ENCODE results near the gene DNAJC1.

The DNAJC1 gene

GRCh38 chr10:21870849-21871248, 132.7 kb downstream of the DNAJC1 start:
- no peak for TF ChIP-seq TEAD4 (IDR thresholded peaks at IDR 0.05)
- TF ChIP-seq RAD21 (IDR thresholded peaks at IDR 0.05; ENCODE audit: low read depth): no peak
- no peak for TF ChIP-seq CEBPB (IDR thresholded peaks at IDR 0.05)
- no peak for TF ChIP-seq MAX (IDR thresholded peaks at IDR 0.05)
- TF ChIP-seq FOXM1 (IDR thresholded peaks at IDR 0.05; ENCODE audit: borderline replicate concordance, low read depth): no peak
- no peak for TF ChIP-seq YY1 (IDR thresholded peaks at IDR 0.05; ENCODE audit: low read depth)
- no peak for TF ChIP-seq ZBTB7A (IDR thresholded peaks at IDR 0.05; ENCODE audit: low read depth)
- no peak for TF ChIP-seq TCF12 (IDR thresholded peaks at IDR 0.05; ENCODE audit: low read depth)
- no peak for TF ChIP-seq NFIC (IDR thresholded peaks at IDR 0.05)
- TF ChIP-seq EP300 (IDR thresholded peaks at IDR 0.05; ENCODE audit: borderline replicate concordance): no peak
- no peak for TF ChIP-seq TAF1 (IDR thresholded peaks at IDR 0.05; ENCODE audit: low read depth)

GRCh38 chr10:21860718-21861117, 142.8 kb downstream of the DNAJC1 start:
- TF ChIP-seq EGR1 (IDR thresholded peaks at IDR 0.05) (no peak), ZBTB7A (IDR thresholded peaks at IDR 0.05; ENCODE audit: low read depth) (no peak), TEAD4 (IDR thresholded peaks at IDR 0.05) (no peak), FOXM1 (IDR thresholded peaks at IDR 0.05; ENCODE audit: borderline replicate concordance, low read depth) (no peak), REST (IDR thresholded peaks at IDR 0.05; ENCODE audit: low read depth) (no peak), YY1 (IDR thresholded peaks at IDR 0.05; ENCODE audit: low read depth) (no peak), RAD21 (IDR thresholded peaks at IDR 0.05; ENCODE audit: low read depth) (no peak), TAF1 (IDR thresholded peaks at IDR 0.05; ENCODE audit: low read depth) (no peak), MAX (IDR thresholded peaks at IDR 0.05) (no peak), TCF12 (IDR thresholded peaks at IDR 0.05; ENCODE audit: low read depth) (no peak), CEBPB (IDR thresholded peaks at IDR 0.05) (no peak), EP300 (IDR thresholded peaks at IDR 0.05; ENCODE audit: borderline replicate concordance) (no peak), CREB1 (IDR thresholded peaks at IDR 0.05; ENCODE audit: low read depth) (no peak), USF1 (IDR thresholded peaks at IDR 0.05) (no peak), NFIC (IDR thresholded peaks at IDR 0.05) (no peak)

GRCh38 chr10:21858455-21858854, 145.1 kb downstream of the DNAJC1 start:
- TF ChIP-seq NFIC (IDR thresholded peaks at IDR 0.05): no peak
- TF ChIP-seq REST (IDR thresholded peaks at IDR 0.05; ENCODE audit: low read depth): no peak
- TF ChIP-seq CEBPB (IDR thresholded peaks at IDR 0.05): no peak
- no peak for TF ChIP-seq TCF12 (IDR thresholded peaks at IDR 0.05; ENCODE audit: low read depth)
- TF ChIP-seq USF1 (IDR thresholded peaks at IDR 0.05): no peak
- no peak for TF ChIP-seq ZBTB7A (IDR thresholded peaks at IDR 0.05; ENCODE audit: low read depth)
- TF ChIP-seq YY1 (IDR thresholded peaks at IDR 0.05; ENCODE audit: low read depth): no peak
- no peak for TF ChIP-seq TAF1 (IDR thresholded peaks at IDR 0.05; ENCODE audit: low read depth)
- TF ChIP-seq RAD21 (IDR thresholded peaks at IDR 0.05; ENCODE audit: low read depth): no peak

- TF ChIP-seq RAD21 (IDR thresholded peaks at IDR 0.05; ENCODE audit: low read depth) (no peak), TCF12 (IDR thresholded peaks at IDR 0.05; ENCODE audit: low read depth) (no peak), YY1 (IDR thresholded peaks at IDR 0.05; ENCODE audit: low read depth) (no peak), TEAD4 (IDR thresholded peaks at IDR 0.05) (no peak), EGR1 (IDR thresholded peaks at IDR 0.05) (no peak), EP300 (IDR thresholded peaks at IDR 0.05; ENCODE audit: borderline replicate concordance) (no peak), TAF1 (IDR thresholded peaks at IDR 0.05; ENCODE audit: low read depth) (no peak), MAX (IDR thresholded peaks at IDR 0.05) (no peak), NFIC (IDR thresholded peaks at IDR 0.05) (no peak), FOXM1 (IDR thresholded peaks at IDR 0.05; ENCODE audit: borderline replicate concordance, low read depth) (no peak), REST (IDR thresholded peaks at IDR 0.05; ENCODE audit: low read depth) (no peak), USF1 (IDR thresholded peaks at IDR 0.05) (no peak), ZBTB7A (IDR thresholded peaks at IDR 0.05; ENCODE audit: low read depth) (no peak), CEBPB (IDR thresholded peaks at IDR 0.05) (no peak), CREB1 (IDR thresholded peaks at IDR 0.05; ENCODE audit: low read depth) (no peak)
These were observed 153.9 kb downstream of the DNAJC1 start for GRCh38 chr10:21849607-21850006.

Data from Ishikawa (cell line).